GDM1 (cell line): ENCODE measurements around the gene RAB30.
"Not testable (repeated sequence)": the region's sequence is repeated elsewhere in the genome, so short reads cannot be mapped to it uniquely, and the experiment has no call there.

Experiments used
- DNase-seq: peaks from one replicate; lab custom pipeline; 2025; lab: John Stamatoyannopoulos, UW

RAB30 gene

GRCh38 chr11:82981852-82982251 is 89.8 kb downstream of the RAB30 start:
- no peak for DNase-seq

GRCh38 chr11:82980947-82981346 is 90.8 kb downstream of the RAB30 start:
- no peak for DNase-seq

GRCh38 chr11:82980292-82980691 is 91.4 kb downstream of the RAB30 start:
- DNase-seq: no peak

GRCh38 chr11:82979824-82980223 is 91.9 kb downstream of the RAB30 start:
- DNase-seq: no peak

- no peak for DNase-seq
Observed at GRCh38 chr11:82978422-82979099, 93.1 kb downstream of the RAB30 start.

GRCh38 chr11:82976786-82977185 is 94.9 kb downstream of the RAB30 start:
- no peak for DNase-seq

- DNase-seq: no peak
Observed at GRCh38 chr11:82975882-82976281, 95.8 kb downstream of the RAB30 start.

- DNase-seq: no peak
Observed at GRCh38 chr11:82974851-82975250, 96.8 kb downstream of the RAB30 start.

- DNase-seq: no peak
Observed at GRCh38 chr11:82974135-82974534, 97.6 kb downstream of the RAB30 start.

- no peak for DNase-seq
Observed at GRCh38 chr11:82972103-82972502, 99.6 kb downstream of the RAB30 start.

- DNase-seq: peak; percentile 35
Observed at GRCh38 chr11:82971519-82971946, 100.2 kb downstream of the RAB30 start.

- not testable (repeated sequence) for DNase-seq
Observed at GRCh38 chr11:82970507-82971083, 101.1 kb downstream of the RAB30 start.

- DNase-seq: no peak
Observed at GRCh38 chr11:82969811-82970210, 101.9 kb downstream of the RAB30 start.

GRCh38 chr11:82967381-82967780 is 104.3 kb downstream of the RAB30 start:
- no peak for DNase-seq

GRCh38 chr11:82962021-82962420 is 109.7 kb downstream of the RAB30 start:
- not testable (repeated sequence) for DNase-seq

GRCh38 chr11:82960779-82961143 is 110.9 kb downstream of the RAB30 start:
- DNase-seq: no peak

- DNase-seq: no peak
Observed at GRCh38 chr11:82959987-82960778, 111.5 kb downstream of the RAB30 start.

- DNase-seq: not testable (repeated sequence)
Observed at GRCh38 chr11:82955736-82956453, 115.8 kb downstream of the RAB30 start.

- DNase-seq: not testable (repeated sequence)
Observed at GRCh38 chr11:82950502-82950901, 121.2 kb downstream of the RAB30 start.

GRCh38 chr11:82949352-82949751 is 122.3 kb downstream of the RAB30 start:
- DNase-seq: no peak

GRCh38 chr11:82945682-82946081 is 126.0 kb downstream of the RAB30 start:
- DNase-seq: no peak

- DNase-seq: not testable (repeated sequence)
Observed at GRCh38 chr11:82945041-82945440, 126.7 kb downstream of the RAB30 start.
